ENCODE measurements around the gene TNFRSF8.

- TF ChIP-seq CBX8 (IDR thresholded peaks at IDR 0.05), result no peak
- TF ChIP-seq CTCF (IDR thresholded peaks at IDR 0.05), result no peak
- TF ChIP-seq, protein P1, sequence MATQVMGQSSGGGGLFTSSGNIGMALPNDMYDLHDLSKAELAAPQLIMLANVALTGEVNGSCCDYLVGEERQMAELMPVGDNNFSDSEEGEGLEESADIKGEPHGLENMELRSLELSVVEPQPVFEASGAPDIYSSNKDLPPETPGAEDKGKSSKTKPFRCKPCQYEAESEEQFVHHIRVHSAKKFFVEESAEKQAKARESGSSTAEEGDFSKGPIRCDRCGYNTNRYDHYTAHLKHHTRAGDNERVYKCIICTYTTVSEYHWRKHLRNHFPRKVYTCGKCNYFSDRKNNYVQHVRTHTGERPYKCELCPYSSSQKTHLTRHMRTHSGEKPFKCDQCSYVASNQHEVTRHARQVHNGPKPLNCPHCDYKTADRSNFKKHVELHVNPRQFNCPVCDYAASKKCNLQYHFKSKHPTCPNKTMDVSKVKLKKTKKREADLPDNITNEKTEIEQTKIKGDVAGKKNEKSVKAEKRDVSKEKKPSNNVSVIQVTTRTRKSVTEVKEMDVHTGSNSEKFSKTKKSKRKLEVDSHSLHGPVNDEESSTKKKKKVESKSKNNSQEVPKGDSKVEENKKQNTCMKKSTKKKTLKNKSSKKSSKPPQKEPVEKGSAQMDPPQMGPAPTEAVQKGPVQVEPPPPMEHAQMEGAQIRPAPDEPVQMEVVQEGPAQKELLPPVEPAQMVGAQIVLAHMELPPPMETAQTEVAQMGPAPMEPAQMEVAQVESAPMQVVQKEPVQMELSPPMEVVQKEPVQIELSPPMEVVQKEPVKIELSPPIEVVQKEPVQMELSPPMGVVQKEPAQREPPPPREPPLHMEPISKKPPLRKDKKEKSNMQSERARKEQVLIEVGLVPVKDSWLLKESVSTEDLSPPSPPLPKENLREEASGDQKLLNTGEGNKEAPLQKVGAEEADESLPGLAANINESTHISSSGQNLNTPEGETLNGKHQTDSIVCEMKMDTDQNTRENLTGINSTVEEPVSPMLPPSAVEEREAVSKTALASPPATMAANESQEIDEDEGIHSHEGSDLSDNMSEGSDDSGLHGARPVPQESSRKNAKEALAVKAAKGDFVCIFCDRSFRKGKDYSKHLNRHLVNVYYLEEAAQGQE (IDR thresholded peaks at IDR 0.05), result no peak
- TF ChIP-seq POLR2A (IDR thresholded peaks at IDR 0.05; ENCODE audit: low read length), result no peak
- no peak for TF ChIP-seq ZNF302 (CRISPR knock-in tag; IDR thresholded peaks at IDR 0.05)
- no peak for TF ChIP-seq RAD21 (conservative IDR thresholded peaks at IDR 0.05 in 1 of 2, IDR thresholded peaks at IDR 0.05 in 1 of 2)
- TF ChIP-seq RFX5 (IDR thresholded peaks at IDR 0.05), result no peak
- no peak for TF ChIP-seq EP300 (IDR thresholded peaks at IDR 0.05)
- TF ChIP-seq NR3C1 (IDR thresholded peaks at IDR 0.05), result no peak
- no peak for TF ChIP-seq PBX3 (IDR thresholded peaks at IDR 0.05)
- TF ChIP-seq USF2 (IDR thresholded peaks at IDR 0.05), result no peak
- no peak for TF ChIP-seq RCOR1 (IDR thresholded peaks at IDR 0.05; ENCODE audit: low read depth, low read length)
- no peak for TF ChIP-seq MYC (IDR thresholded peaks at IDR 0.05; ENCODE audit: borderline replicate concordance, low read length)
Observed at GRCh38 chr1:12067900-12068821, 5.1 kb downstream of the TNFRSF8 start.

Measured in A549 (cell line).